ENCODE measurements around the gene C19orf67. TPM values are rescaled to one million over a fixed set of nuclear protein-coding genes. Genes with fewer than 3 reads are reported as not detected.
A peak's percentile ranks its signal among the peaks of the same experiment; 100 is the strongest.

Gene C19orf67
- total and polyA plus RNA-seq, 2 experiments from 2014 or later, result not detected

DNA sequence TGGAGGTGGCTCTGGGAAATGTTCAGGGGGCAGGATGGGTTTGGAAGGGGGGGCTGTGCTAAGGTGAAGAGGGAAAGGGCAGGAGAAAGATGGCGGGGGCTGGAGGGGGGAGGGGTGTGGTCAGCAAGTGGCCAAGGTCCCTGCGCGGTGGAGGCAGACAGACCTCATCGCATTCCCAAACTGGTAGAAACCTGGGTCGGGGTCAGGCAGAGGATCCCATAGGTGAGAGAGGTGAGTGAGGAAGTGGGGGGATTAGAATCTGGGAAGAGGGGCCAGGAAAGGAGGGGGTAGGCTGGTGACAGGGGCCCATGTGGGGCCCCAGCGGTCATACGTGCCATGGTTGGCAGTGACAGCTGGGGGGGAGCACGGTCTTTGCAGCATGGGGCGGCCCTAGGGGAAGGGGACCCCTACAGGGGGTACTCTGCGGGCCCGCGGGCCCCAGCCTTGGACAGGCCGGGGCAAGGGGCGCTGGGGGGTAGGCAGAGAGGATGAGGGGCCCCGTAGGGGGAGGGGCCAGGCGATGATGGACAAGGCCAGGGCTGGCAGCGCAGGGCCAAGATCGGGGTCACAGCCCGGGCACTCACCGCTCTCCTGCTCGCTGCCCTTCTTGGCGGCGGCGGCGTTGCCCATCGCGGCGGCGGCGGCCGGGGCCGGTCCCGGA lies 31.5 kb upstream of the C19orf67 start (continued):
- no peak for TF ChIP-seq REST (IDR thresholded peaks at IDR 0.05; ENCODE audit: unreplicated experiment)
- no peak for TF ChIP-seq CREB1 (CRISPR knock-in tag; IDR thresholded peaks at IDR 0.05; ENCODE audit: low read depth)
- TF ChIP-seq EZH2phosphoT487 (IDR thresholded peaks at IDR 0.05; ENCODE audit: unreplicated experiment), result no peak
- no peak for TF ChIP-seq ZNF462 (CRISPR knock-in tag; IDR thresholded peaks at IDR 0.05)

GRCh38 chr19:14116525-14116917 lies 30.9 kb upstream of the C19orf67 start:
- Histone ChIP-seq H4K20me1 (replicated peaks; ENCODE audit: insufficient read depth) (peaks cover 14% of the 10 kb centered on the region), H3K4me3 (peak overlapping the region; percentile 79), H3K27ac (ENCODE audit: low read depth) (no peak overlapping the region), H3K36me3 (ENCODE audit: insufficient read depth) (no peaks in the 10 kb centered on the region; the same call in 1 of the 2 replicates), H3F3A (replicated peaks; ENCODE audit: low read depth) (peaks cover 29% of the 10 kb centered on the region), H3K4me2 (peak overlapping the region; percentile 92), H2AFZ (no peak overlapping the region), H3K9me2 (ENCODE audit: insufficient read depth) (no peaks in the 10 kb centered on the region), H3K27me3 (ENCODE audit: insufficient read depth) (no peaks in the 10 kb centered on the region), H3K79me2 (replicated peaks; ENCODE audit: insufficient read depth) (peaks cover 17% of the 10 kb centered on the region), H3K4me1 (ENCODE audit: insufficient read depth) (peaks cover 49% of the 10 kb centered on the region)
- Mint-ChIP-seq H3K9me3 (no peaks in the 10 kb centered on the region; the same call in 2 of the 3 replicates), H3K4me3 (peak overlapping the region; percentile 82), H3K27me3 (ENCODE audit: insufficient read depth, low read depth, poor library complexity) (peaks cover 13% of the 10 kb centered on the region), H3K4me1 (peaks cover 45% of the 10 kb centered on the region), H3K27ac (no peak overlapping the region), H3K36me3 (ENCODE audit: low read depth) (peaks cover 11% of the 10 kb centered on the region)
- DNase-seq (ENCODE audit: low spot score) (no peak), ATAC-seq (no peak)
- no peak for TF ChIP-seq ZNF331 (CRISPR knock-in tag; IDR thresholded peaks at IDR 0.05; ENCODE audit: low read depth)
- no peak for TF ChIP-seq CREB1 (CRISPR knock-in tag; IDR thresholded peaks at IDR 0.05; ENCODE audit: low read depth)
- TF ChIP-seq JUNB (IDR thresholded peaks at IDR 0.05; ENCODE audit: unreplicated experiment), result no peak
- no peak for TF ChIP-seq EZH2 (IDR thresholded peaks at IDR 0.05; ENCODE audit: low read depth, unreplicated experiment)
- TF ChIP-seq EZH2phosphoT487 (IDR thresholded peaks at IDR 0.05; ENCODE audit: unreplicated experiment), result no peak
- no peak for TF ChIP-seq CTCF (conservative IDR thresholded peaks at IDR 0.05; ENCODE audit: low read depth in 2 of 2)
- TF ChIP-seq REST (IDR thresholded peaks at IDR 0.05; ENCODE audit: unreplicated experiment), result no peak
